KMS-11 (cell line): Measurements from ENCODE around the gene ARMC5.
"Not testable (repeated sequence)": the region's sequence is repeated elsewhere in the genome, so short reads cannot be mapped to it uniquely, and the experiment has no call there.

Experiments used
- H2AFZ ChIP-seq: fragments of 200-600 bp; sonication (generic); 2 replicates; pipeline ENCODE4 v1.6.1; 2016; ENCODE audit warnings: antibody characterized with exemption, mixed run types, low read depth
- H3K27ac ChIP-seq: fragments of 200-600 bp; sonication (generic); 2 replicates; pipeline ENCODE4 v1.6.1; 2016; ENCODE audit warnings: mild to moderate bottlenecking, mixed run types
- H3K27me3 ChIP-seq: fragments of 200-600 bp; sonication (generic); 2 replicates; pipeline ENCODE4 v1.6.1; 2017; ENCODE audit warnings: mild to moderate bottlenecking, low read depth, mixed run types, moderate library complexity; ENCODE audit not compliant: insufficient read depth
- H3K36me3 ChIP-seq: fragments of 200-600 bp; sonication (generic); 2 replicates; pipeline ENCODE4 v1.6.1; 2017; ENCODE audit warnings: mild to moderate bottlenecking, mixed run types; ENCODE audit not compliant: insufficient read depth
- H3K4me1 ChIP-seq: fragments of 200-600 bp; sonication (generic); 2 replicates; pipeline ENCODE4 v1.6.1; 2016; ENCODE audit warnings: mild to moderate bottlenecking, low read depth, mixed run types; ENCODE audit not compliant: poor library complexity, severe bottlenecking
- H3K4me2 ChIP-seq: fragments of 200-600 bp; sonication (generic); 2 replicates; pipeline ENCODE4 v1.7.0; 2016; ENCODE audit warnings: mild to moderate bottlenecking, mixed run types
- H3K4me3 ChIP-seq: fragments of 200-600 bp; sonication (generic); IDR thresholded peaks from 2 replicates; pipeline ENCODE4 v1.6.1; 2017; ENCODE audit warnings: low read depth, low read length, mixed read lengths; ENCODE audit not compliant: insufficient read depth
- H3K79me2 ChIP-seq: fragments of 200-600 bp; sonication (generic); 2 replicates; pipeline ENCODE4 v1.6.1; 2016; ENCODE audit warnings: low read depth, mixed run types; ENCODE audit not compliant: insufficient read depth
- H3K9ac ChIP-seq: fragments of 200-600 bp; sonication (generic); 2 replicates; pipeline ENCODE4 v1.6.1; 2016; ENCODE audit warnings: mild to moderate bottlenecking, mixed run types
- H4K20me1 ChIP-seq: fragments of 200-600 bp; sonication (generic); 2 replicates; pipeline ENCODE4 v1.6.1; 2016; ENCODE audit warnings: mild to moderate bottlenecking, mixed run types; ENCODE audit not compliant: insufficient read depth
- CTCF ChIP-seq: fragments of 200-600 bp; sonication (generic); conservative IDR thresholded peaks from 2 replicates; pipeline ENCODE4 v1.6.1; 2017; ENCODE audit warnings: low read depth, mild to moderate bottlenecking, antibody characterized with exemption, low read length, moderate library complexity, mixed read lengths

ARMC5 gene

GRCh38 chr16:31480851-31481536, 21.7 kb downstream of the ARMC5 start:
- no peak overlapping the region for H3K4me2 ChIP-seq
- H3K9ac ChIP-seq: no peak overlapping the region
- TF ChIP-seq CTCF: no peak
- H3K36me3 ChIP-seq: no peaks in the 10 kb centered on the region
- no peaks in the 10 kb centered on the region for H3K27me3 ChIP-seq
- H2AFZ ChIP-seq: no peak overlapping the region
- H3K4me3 ChIP-seq: no peak overlapping the region
- H3K4me1 ChIP-seq: peaks cover 5% of the 10 kb centered on the region
- H3K79me2 ChIP-seq: no peaks in the 10 kb centered on the region
- H4K20me1 ChIP-seq: no peaks in the 10 kb centered on the region
- H3K27ac ChIP-seq: no peak overlapping the region

- H4K20me1 ChIP-seq: no peaks in the 10 kb centered on the region
- no peaks in the 10 kb centered on the region for H3K27me3 ChIP-seq
- H3K9ac ChIP-seq: no peak within 1 kb of the TSS
- H3K27ac ChIP-seq: no peak within 1 kb of the TSS
- no peaks in the 10 kb centered on the region for H3K79me2 ChIP-seq
- no peaks in the 10 kb centered on the region for H3K4me1 ChIP-seq
- no peak within 1 kb of the TSS for H2AFZ ChIP-seq
- no peak within 1 kb of the TSS for H3K4me2 ChIP-seq
- no peak within 1 kb of the TSS for H3K4me3 ChIP-seq
- H3K36me3 ChIP-seq: no peaks in the 10 kb centered on the region
- TF ChIP-seq CTCF: no peak
Observed at GRCh38 chr16:31483081-31483480, 23.8 kb downstream of the ARMC5 start, which contains the start of gene SLC5A2. Gene SLC5A2, plus strand, starts transcription at chr16:31483123. Its CDS starts 14 bp downstream, at chr16:31483137.

GRCh38 chr16:31484048-31484447, 24.7 kb downstream of the ARMC5 start:
- not testable (repeated sequence) for H3K79me2 ChIP-seq, H3K27me3 ChIP-seq, H3K4me3 ChIP-seq, H4K20me1 ChIP-seq, H3K4me2 ChIP-seq, H3K4me1 ChIP-seq, H3K27ac ChIP-seq, H3K9ac ChIP-seq, H2AFZ ChIP-seq, H3K36me3 ChIP-seq

GRCh38 chr16:31484491-31485171, 25.3 kb downstream of the ARMC5 start:
- no peak for TF ChIP-seq CTCF
- Histone ChIP-seq H3K4me1 (no peaks in the 10 kb centered on the region), H3K79me2 (no peaks in the 10 kb centered on the region), H3K4me2 (no peak overlapping the region), H3K27ac (no peak overlapping the region), H3K27me3 (no peaks in the 10 kb centered on the region), H3K9ac (no peak overlapping the region), H3K4me3 (no peak overlapping the region), H4K20me1 (no peaks in the 10 kb centered on the region), H3K36me3 (no peaks in the 10 kb centered on the region), H2AFZ (no peak overlapping the region)

- no peaks in the 10 kb centered on the region for H3K27me3 ChIP-seq
- no peaks in the 10 kb centered on the region for H3K79me2 ChIP-seq
- no peak for TF ChIP-seq CTCF
- H3K4me2 ChIP-seq: no peak overlapping the region
- no peak overlapping the region for H3K9ac ChIP-seq
- no peaks in the 10 kb centered on the region for H3K4me1 ChIP-seq
- no peak overlapping the region for H3K4me3 ChIP-seq
- H3K27ac ChIP-seq: no peak overlapping the region
- H4K20me1 ChIP-seq: no peaks in the 10 kb centered on the region
- no peak overlapping the region for H2AFZ ChIP-seq
- no peaks in the 10 kb centered on the region for H3K36me3 ChIP-seq
Observed at GRCh38 chr16:31485571-31485970, 26.3 kb downstream of the ARMC5 start.
